Measurements from ENCODE around the gene GAA. TPM values are rescaled to one million over a fixed set of nuclear protein-coding genes. Genes with fewer than 3 reads are reported as not detected.

The GAA gene
- total and polyA plus RNA-seq, 4 donors: 21.3 to 58.7 (median 37.0) TPM

DNA sequence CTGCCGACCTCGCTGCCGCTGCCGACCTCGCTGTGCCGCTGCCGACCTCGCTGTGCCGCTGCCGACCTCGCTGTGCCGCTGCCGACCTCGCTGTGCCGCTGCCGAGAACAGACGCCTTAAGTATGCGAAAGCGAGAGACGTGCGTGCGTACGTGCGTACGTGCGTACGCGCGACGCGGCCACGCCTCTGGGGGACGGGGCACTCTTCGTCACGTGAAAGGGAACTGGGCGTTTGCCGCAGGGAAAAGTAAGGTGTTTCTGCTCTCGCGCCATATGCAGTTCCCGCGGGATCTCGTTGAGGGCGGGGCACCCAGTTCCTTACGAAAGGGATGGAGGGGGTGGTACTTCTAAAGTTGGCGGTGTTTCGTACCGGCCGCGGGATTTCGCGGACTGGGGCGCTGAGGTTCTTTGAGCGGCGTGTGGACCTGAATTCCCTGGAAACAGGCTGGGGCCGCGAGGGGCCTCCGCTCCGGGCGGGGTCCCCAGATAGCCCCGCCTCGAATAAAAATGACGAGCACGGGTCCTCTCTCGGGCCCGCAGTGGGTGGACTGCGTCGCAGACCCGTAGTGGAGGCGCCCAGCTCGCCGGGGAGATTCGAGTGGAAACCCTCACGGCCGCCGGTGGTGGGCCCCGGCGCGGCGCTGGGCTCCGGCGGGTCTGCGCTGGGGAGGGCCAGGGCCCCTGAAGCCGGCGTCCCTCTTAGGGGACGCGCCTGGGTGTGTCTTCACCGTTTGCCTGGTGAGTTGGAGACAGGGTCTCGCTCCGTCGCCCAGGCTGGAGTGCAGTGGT lies 45.8 kb downstream of the GAA start, which contains the start of gene EIF4A3 (continued):
- TF ChIP-seq, protein P1, sequence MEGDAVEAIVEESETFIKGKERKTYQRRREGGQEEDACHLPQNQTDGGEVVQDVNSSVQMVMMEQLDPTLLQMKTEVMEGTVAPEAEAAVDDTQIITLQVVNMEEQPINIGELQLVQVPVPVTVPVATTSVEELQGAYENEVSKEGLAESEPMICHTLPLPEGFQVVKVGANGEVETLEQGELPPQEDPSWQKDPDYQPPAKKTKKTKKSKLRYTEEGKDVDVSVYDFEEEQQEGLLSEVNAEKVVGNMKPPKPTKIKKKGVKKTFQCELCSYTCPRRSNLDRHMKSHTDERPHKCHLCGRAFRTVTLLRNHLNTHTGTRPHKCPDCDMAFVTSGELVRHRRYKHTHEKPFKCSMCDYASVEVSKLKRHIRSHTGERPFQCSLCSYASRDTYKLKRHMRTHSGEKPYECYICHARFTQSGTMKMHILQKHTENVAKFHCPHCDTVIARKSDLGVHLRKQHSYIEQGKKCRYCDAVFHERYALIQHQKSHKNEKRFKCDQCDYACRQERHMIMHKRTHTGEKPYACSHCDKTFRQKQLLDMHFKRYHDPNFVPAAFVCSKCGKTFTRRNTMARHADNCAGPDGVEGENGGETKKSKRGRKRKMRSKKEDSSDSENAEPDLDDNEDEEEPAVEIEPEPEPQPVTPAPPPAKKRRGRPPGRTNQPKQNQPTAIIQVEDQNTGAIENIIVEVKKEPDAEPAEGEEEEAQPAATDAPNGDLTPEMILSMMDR (IDR thresholded peaks at IDR 0.05; ENCODE audit: low read depth, low read length, missing input control): no peak

DNA sequence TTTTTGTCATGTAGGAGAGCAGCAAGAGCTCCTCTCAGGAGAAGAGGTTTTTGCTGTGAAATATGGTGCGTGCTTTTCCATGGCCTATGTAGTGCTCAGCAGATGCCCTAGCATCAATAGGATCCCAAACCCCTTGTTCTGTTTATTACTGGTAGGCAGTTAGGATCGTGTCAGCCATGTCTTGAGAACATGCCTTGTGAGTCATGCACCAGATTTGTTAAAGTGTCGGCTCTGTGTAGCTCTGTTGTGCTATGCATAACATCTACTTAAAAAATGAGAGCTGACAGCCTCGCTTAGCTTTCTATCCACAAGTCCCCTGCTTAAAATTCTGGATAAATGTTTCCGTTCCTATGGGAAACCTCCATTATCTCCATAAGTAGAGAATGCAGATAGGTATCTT lies 50.0 kb downstream of the GAA start:
- H3K9ac ChIP-seq (ENCODE audit: low read depth in 1 of 2, low read length in 2 of 2): no peak overlapping the region
- peaks cover 0 to 10% (median 0%) of the 10 kb centered on the region in 4 donors for H3K9me3 ChIP-seq (ENCODE audit: control insufficient read depth in 4 of 4, low read length in 3 of 4)
- TF ChIP-seq HNF4G (IDR thresholded peaks at IDR 0.05) (no peak), YY1 (IDR thresholded peaks at IDR 0.05) (no peak), EGR1 (IDR thresholded peaks at IDR 0.05; ENCODE audit: low read depth in 2 of 2) (no peak), GABPA (IDR thresholded peaks at IDR 0.05 in 1 of 2, conservative IDR thresholded peaks at IDR 0.05 in 1 of 2) (no peak), NR2F2 (IDR thresholded peaks at IDR 0.05) (no peak)
- TF ChIP-seq, protein P2, sequence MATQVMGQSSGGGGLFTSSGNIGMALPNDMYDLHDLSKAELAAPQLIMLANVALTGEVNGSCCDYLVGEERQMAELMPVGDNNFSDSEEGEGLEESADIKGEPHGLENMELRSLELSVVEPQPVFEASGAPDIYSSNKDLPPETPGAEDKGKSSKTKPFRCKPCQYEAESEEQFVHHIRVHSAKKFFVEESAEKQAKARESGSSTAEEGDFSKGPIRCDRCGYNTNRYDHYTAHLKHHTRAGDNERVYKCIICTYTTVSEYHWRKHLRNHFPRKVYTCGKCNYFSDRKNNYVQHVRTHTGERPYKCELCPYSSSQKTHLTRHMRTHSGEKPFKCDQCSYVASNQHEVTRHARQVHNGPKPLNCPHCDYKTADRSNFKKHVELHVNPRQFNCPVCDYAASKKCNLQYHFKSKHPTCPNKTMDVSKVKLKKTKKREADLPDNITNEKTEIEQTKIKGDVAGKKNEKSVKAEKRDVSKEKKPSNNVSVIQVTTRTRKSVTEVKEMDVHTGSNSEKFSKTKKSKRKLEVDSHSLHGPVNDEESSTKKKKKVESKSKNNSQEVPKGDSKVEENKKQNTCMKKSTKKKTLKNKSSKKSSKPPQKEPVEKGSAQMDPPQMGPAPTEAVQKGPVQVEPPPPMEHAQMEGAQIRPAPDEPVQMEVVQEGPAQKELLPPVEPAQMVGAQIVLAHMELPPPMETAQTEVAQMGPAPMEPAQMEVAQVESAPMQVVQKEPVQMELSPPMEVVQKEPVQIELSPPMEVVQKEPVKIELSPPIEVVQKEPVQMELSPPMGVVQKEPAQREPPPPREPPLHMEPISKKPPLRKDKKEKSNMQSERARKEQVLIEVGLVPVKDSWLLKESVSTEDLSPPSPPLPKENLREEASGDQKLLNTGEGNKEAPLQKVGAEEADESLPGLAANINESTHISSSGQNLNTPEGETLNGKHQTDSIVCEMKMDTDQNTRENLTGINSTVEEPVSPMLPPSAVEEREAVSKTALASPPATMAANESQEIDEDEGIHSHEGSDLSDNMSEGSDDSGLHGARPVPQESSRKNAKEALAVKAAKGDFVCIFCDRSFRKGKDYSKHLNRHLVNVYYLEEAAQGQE (IDR thresholded peaks at IDR 0.05): no peak
- H3K4me3 ChIP-seq (ENCODE audit: low read depth in 1 of 3, low read length in 3 of 3): no peak overlapping the region
- DNase-seq (ENCODE audit: low spot score): no peak
- H3K27ac ChIP-seq (ENCODE audit: low read depth in 1 of 2, low read length in 2 of 2): no peak overlapping the region
- no peaks in the 10 kb centered on the region for H3K36me3 ChIP-seq (ENCODE audit: control insufficient read depth in 4 of 4, insufficient read depth in 3 of 4, low read depth in 1 of 4, low read length in 3 of 4)
- H3K4me1 ChIP-seq (ENCODE audit: control insufficient read depth in 4 of 4, insufficient read depth in 4 of 4, low read length in 3 of 4): peaks cover 3 to 7% (median 6%) of the 10 kb centered on the region in 4 donors
- WGBS: 90% methylated on average over 5 of the region's 5 CpGs
- no peaks in the 10 kb centered on the region for H3K27me3 ChIP-seq (ENCODE audit: control insufficient read depth in 4 of 4, insufficient read depth in 4 of 4, low read length in 3 of 4)

DNA sequence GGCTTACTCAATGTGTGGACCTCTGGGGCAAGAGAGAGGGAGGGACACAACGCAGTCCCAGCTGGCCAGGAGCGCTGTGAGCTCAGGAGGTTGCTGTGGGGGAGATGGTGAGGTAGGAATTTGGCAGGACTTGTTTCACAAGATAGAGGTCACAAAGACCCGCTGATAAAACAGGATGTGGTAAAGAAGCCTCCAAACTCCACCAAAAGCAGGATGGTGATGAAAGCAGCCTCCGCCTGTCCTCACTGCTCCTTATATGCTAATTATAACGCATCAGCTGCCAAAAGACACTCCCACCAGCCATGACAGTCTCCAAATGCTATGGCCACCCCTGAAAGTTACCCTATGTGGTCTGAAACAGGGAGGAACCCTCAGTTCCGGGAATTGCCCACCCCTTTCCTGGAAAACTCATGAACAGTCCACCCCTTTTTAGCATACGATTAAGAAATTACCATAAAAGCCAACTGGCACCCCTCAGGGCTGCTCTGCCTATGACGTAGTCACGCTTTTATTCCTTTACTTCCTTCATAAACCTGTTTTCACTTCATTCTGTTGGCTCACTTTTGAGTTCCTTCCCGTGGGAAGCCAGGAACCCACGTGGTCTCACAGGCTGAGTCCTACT lies 50.8 kb downstream of the GAA start:
- H3K4me1 ChIP-seq (ENCODE audit: control insufficient read depth in 4 of 4, insufficient read depth in 4 of 4, low read length in 3 of 4): peaks cover 3 to 7% (median 5%) of the 10 kb centered on the region in 4 donors
- 83% methylated on average over 11 of the region's 11 CpGs for WGBS
- H3K9ac ChIP-seq (ENCODE audit: low read depth in 1 of 2, low read length in 2 of 2): no peak overlapping the region
- DNase-seq (ENCODE audit: low spot score): no peak
- H3K27ac ChIP-seq (ENCODE audit: low read depth in 1 of 2, low read length in 2 of 2): no peak overlapping the region
- no peak overlapping the region for H3K4me3 ChIP-seq (ENCODE audit: low read depth in 1 of 3, low read length in 3 of 3)
- TF ChIP-seq GABPA (IDR thresholded peaks at IDR 0.05 in 1 of 2, conservative IDR thresholded peaks at IDR 0.05 in 1 of 2) (no peak), TAF1 (conservative IDR thresholded peaks at IDR 0.05) (no peak), RAD21 (IDR thresholded peaks at IDR 0.05) (no peak), FOXA2 (IDR thresholded peaks at IDR 0.05) (no peak), HNF4A (conservative IDR thresholded peaks at IDR 0.05) (no peak), EGR1 (IDR thresholded peaks at IDR 0.05; ENCODE audit: low read depth in 2 of 2) (no peak), HNF4G (IDR thresholded peaks at IDR 0.05) (no peak), RXRA (IDR thresholded peaks at IDR 0.05) (no peak), FOXA1 (IDR thresholded peaks at IDR 0.05) (no peak), YY1 (IDR thresholded peaks at IDR 0.05) (no peak), NR2F2 (IDR thresholded peaks at IDR 0.05) (no peak), JUND (IDR thresholded peaks at IDR 0.05) (no peak)
- TF ChIP-seq, protein P1 (IDR thresholded peaks at IDR 0.05; ENCODE audit: low read depth, low read length, missing input control): no peak
- peaks cover 0 to 10% (median 0%) of the 10 kb centered on the region in 4 donors for H3K9me3 ChIP-seq (ENCODE audit: control insufficient read depth in 4 of 4, low read length in 3 of 4)
- no peaks in the 10 kb centered on the region for H3K36me3 ChIP-seq (ENCODE audit: control insufficient read depth in 4 of 4, insufficient read depth in 3 of 4, low read depth in 1 of 4, low read length in 3 of 4)
- no peaks in the 10 kb centered on the region for H3K27me3 ChIP-seq (ENCODE audit: control insufficient read depth in 4 of 4, insufficient read depth in 4 of 4, low read length in 3 of 4)
